AG08396 (cell line): ENCODE data around the gene BCAP31.

Experiments
- DNase-seq: peaks from one replicate; pipeline ENCODE4 v3.0.0; 2012; ENCODE audit warnings: low spot score, mixed read lengths

The BCAP31 gene

GRCh38 chrX:153724252-153725038 lies at the start of gene BCAP31, which contains the start of gene ABCD1:
Gene BCAP31, minus strand, starts transcription at chrX:153724387. Its CDS starts 1,143 bp downstream, at chrX:153723244.
Gene ABCD1, plus strand, starts transcription at chrX:153724856. Its CDS starts 411 bp downstream, at chrX:153725267.
- DNase-seq = peak; percentile 96

- no peak for DNase-seq
Measured at GRCh38 chrX:153773218-153773611, 49.0 kb upstream of the BCAP31 start.

GRCh38 chrX:153772316-153773217 lies 48.4 kb upstream of the BCAP31 start:
- no peak for DNase-seq

GRCh38 chrX:153771415-153772315 lies 47.5 kb upstream of the BCAP31 start:
- DNase-seq = no peak

GRCh38 chrX:153770601-153771414 lies 46.6 kb upstream of the BCAP31 start:
- peak; percentile 17 for DNase-seq

- DNase-seq = peak; percentile 14
Measured at GRCh38 chrX:153769865-153770600, 45.8 kb upstream of the BCAP31 start.

GRCh38 chrX:153769158-153769864 lies 45.1 kb upstream of the BCAP31 start:
- DNase-seq = no peak

- DNase-seq = peak; percentile 10
Measured at GRCh38 chrX:153768311-153769157, 44.3 kb upstream of the BCAP31 start.

- DNase-seq = peak; percentile 6
Measured at GRCh38 chrX:153767674-153768055, 43.5 kb upstream of the BCAP31 start.

GRCh38 chrX:153766871-153767673 lies 42.9 kb upstream of the BCAP31 start:
- DNase-seq = peak; percentile 8

- peak; percentile 86 for DNase-seq
Measured at GRCh38 chrX:153766098-153766817, 42.1 kb upstream of the BCAP31 start.

GRCh38 chrX:153765138-153766079 lies 41.2 kb upstream of the BCAP31 start:
- peak; percentile 40 for DNase-seq

- DNase-seq = no peak
Measured at GRCh38 chrX:153764786-153765137, 40.6 kb upstream of the BCAP31 start.

GRCh38 chrX:153763989-153764755 lies 40.0 kb upstream of the BCAP31 start, which contains the start of gene PLXNB3:
Gene PLXNB3, plus strand, starts transcription at chrX:153764249. Its CDS starts 1,287 bp downstream, at chrX:153765536.
- DNase-seq = peak; percentile 85

- no peak for DNase-seq
Measured at GRCh38 chrX:153763298-153763932, 39.2 kb upstream of the BCAP31 start.
